ENCODE results near the gene NFIA.
A peak's percentile ranks its signal among the peaks of the same experiment; 100 is the strongest.

Gene NFIA

GRCh38 chr1:61453111-61453961, 371.0 kb downstream of the NFIA start:
- Histone ChIP-seq H2AFZ (ENCODE audit: low read length) (no peak overlapping the region), H3K23ac (ENCODE audit: low read depth, low read length, poor library complexity) (no peak overlapping the region), H3K4me3 (ENCODE audit: low read length in 2 of 2) (no peak overlapping the region), H3K4me2 (ENCODE audit: insufficient read depth, low read length, poor library complexity, severe bottlenecking) (no peak overlapping the region), H2BK12ac (ENCODE audit: low read length) (no peak overlapping the region), H3K27me3 (ENCODE audit: control insufficient read depth in 3 of 3, insufficient read depth in 3 of 3, low read depth in 1 of 3, low read length in 3 of 3) (peaks cover 0 to 16% (median 0%) of the 10 kb centered on the region in 3 experiments), H3K9me3 (replicated peaks in 1 of 2; ENCODE audit: control insufficient read depth in 2 of 2, insufficient read depth in 1 of 2, low read depth in 1 of 2, low read length in 2 of 2) (no peaks in the 10 kb centered on the region), H3K9ac (ENCODE audit: low read depth, low read length, poor library complexity) (no peak overlapping the region), H2BK5ac (ENCODE audit: low read length) (no peak overlapping the region), H3K4me1 (ENCODE audit: control insufficient read depth in 2 of 2, insufficient read depth in 1 of 2, low read depth in 1 of 2, low read length in 2 of 2) (peaks cover 0 to 7% of the 10 kb centered on the region in 2 donors), H3K14ac (ENCODE audit: low read length) (no peak overlapping the region), H4K8ac (ENCODE audit: low read depth, low read length) (no peak overlapping the region), H3K79me1 (ENCODE audit: low read depth, low read length) (no peaks in the 10 kb centered on the region), H3K4ac (ENCODE audit: low read length) (no peak overlapping the region), H2AK5ac (ENCODE audit: low read depth, low read length) (no peak overlapping the region), H3K18ac (ENCODE audit: low read length) (no peak overlapping the region), H2BK120ac (ENCODE audit: low read depth, low read length) (no peak overlapping the region), H4K91ac (ENCODE audit: low read depth, low read length, poor library complexity) (no peak overlapping the region), H2BK15ac (ENCODE audit: low read length) (no peak overlapping the region), H3K27ac (replicated peaks; ENCODE audit: low read length) (no peak overlapping the region), H3K36me3 (replicated peaks in 1 of 2; ENCODE audit: control insufficient read depth in 2 of 2, insufficient read depth in 2 of 2, low read length in 2 of 2) (no peaks in the 10 kb centered on the region)
- WGBS, 2 donors (ENCODE audit: extremely low coverage in 2 of 2, insufficient read length in 2 of 2, insufficient replicate concordance in 1 of 2), result no CpG with 5 or more reads among the region's 10 CpGs
- DNase-seq (ENCODE audit: low spot score), result peak; percentile 67

- Histone ChIP-seq H3K4me3 (ENCODE audit: low read length in 2 of 2) (no peak overlapping the region), H3K4me1 (ENCODE audit: control insufficient read depth in 2 of 2, insufficient read depth in 1 of 2, low read depth in 1 of 2, low read length in 2 of 2) (peaks cover 0 to 9% of the 10 kb centered on the region in 2 donors), H3K36me3 (replicated peaks in 1 of 2; ENCODE audit: control insufficient read depth in 2 of 2, insufficient read depth in 2 of 2, low read length in 2 of 2) (no peaks in the 10 kb centered on the region), H3K27me3 (ENCODE audit: control insufficient read depth in 3 of 3, insufficient read depth in 3 of 3, low read depth in 1 of 3, low read length in 3 of 3) (peaks cover 0 to 21% (median 0%) of the 10 kb centered on the region in 3 experiments), H2AK5ac (ENCODE audit: low read depth, low read length) (no peak overlapping the region), H2BK15ac (ENCODE audit: low read length) (no peak overlapping the region), H2BK12ac (ENCODE audit: low read length) (no peak overlapping the region), H3K79me1 (ENCODE audit: low read depth, low read length) (no peaks in the 10 kb centered on the region), H3K9ac (ENCODE audit: low read depth, low read length, poor library complexity) (no peak overlapping the region), H3K14ac (ENCODE audit: low read length) (no peak overlapping the region), H3K4me2 (ENCODE audit: insufficient read depth, low read length, poor library complexity, severe bottlenecking) (no peak overlapping the region), H4K8ac (ENCODE audit: low read depth, low read length) (no peak overlapping the region), H3K23ac (ENCODE audit: low read depth, low read length, poor library complexity) (no peak overlapping the region), H3K9me3 (replicated peaks in 1 of 2; ENCODE audit: control insufficient read depth in 2 of 2, insufficient read depth in 1 of 2, low read depth in 1 of 2, low read length in 2 of 2) (no peaks in the 10 kb centered on the region), H3K4ac (ENCODE audit: low read length) (no peak overlapping the region), H3K18ac (ENCODE audit: low read length) (no peak overlapping the region), H2BK5ac (ENCODE audit: low read length) (no peak overlapping the region), H3K27ac (replicated peaks; ENCODE audit: low read length) (no peak overlapping the region), H4K91ac (ENCODE audit: low read depth, low read length, poor library complexity) (no peak overlapping the region), H2BK120ac (ENCODE audit: low read depth, low read length) (no peak overlapping the region), H2AFZ (ENCODE audit: low read length) (no peak overlapping the region)
- WGBS, 2 donors (ENCODE audit: extremely low coverage in 2 of 2, insufficient read length in 2 of 2, insufficient replicate concordance in 1 of 2), result no CpG with 5 or more reads among the region's 7 CpGs
- no peak for DNase-seq (ENCODE audit: low spot score)
Measured at GRCh38 chr1:61455400-61455799, 373.0 kb downstream of the NFIA start.

GRCh38 chr1:61457526-61458040, 375.2 kb downstream of the NFIA start:
- H2AFZ ChIP-seq (ENCODE audit: low read length), result no peak overlapping the region
- H4K91ac ChIP-seq (ENCODE audit: low read depth, low read length, poor library complexity), result no peak overlapping the region
- no peak overlapping the region for H3K23ac ChIP-seq (ENCODE audit: low read depth, low read length, poor library complexity)
- H2BK15ac ChIP-seq (ENCODE audit: low read length), result no peak overlapping the region
- H3K27me3 ChIP-seq (ENCODE audit: control insufficient read depth in 3 of 3, insufficient read depth in 3 of 3, low read depth in 1 of 3, low read length in 3 of 3), result peaks cover 0 to 16% (median 0%) of the 10 kb centered on the region in 3 experiments
- H3K4ac ChIP-seq (ENCODE audit: low read length), result no peak overlapping the region
- H3K27ac ChIP-seq (replicated peaks; ENCODE audit: low read length), result no peak overlapping the region
- H3K79me1 ChIP-seq (ENCODE audit: low read depth, low read length), result no peaks in the 10 kb centered on the region
- H4K8ac ChIP-seq (ENCODE audit: low read depth, low read length), result no peak overlapping the region
- no peak overlapping the region for H3K4me3 ChIP-seq (ENCODE audit: low read length in 2 of 2)
- no peak overlapping the region for H3K14ac ChIP-seq (ENCODE audit: low read length)
- H3K9me3 ChIP-seq (replicated peaks in 1 of 2; ENCODE audit: control insufficient read depth in 2 of 2, insufficient read depth in 1 of 2, low read depth in 1 of 2, low read length in 2 of 2), result no peaks in the 10 kb centered on the region
- no peak overlapping the region for H3K18ac ChIP-seq (ENCODE audit: low read length)
- H2BK12ac ChIP-seq (ENCODE audit: low read length), result no peak overlapping the region
- no peak overlapping the region for H2BK120ac ChIP-seq (ENCODE audit: low read depth, low read length)
- WGBS, 2 donors (ENCODE audit: extremely low coverage in 2 of 2, insufficient read length in 2 of 2, insufficient replicate concordance in 1 of 2), result no CpG with 5 or more reads among the region's 5 CpGs
- H2BK5ac ChIP-seq (ENCODE audit: low read length), result no peak overlapping the region
- H2AK5ac ChIP-seq (ENCODE audit: low read depth, low read length), result no peak overlapping the region
- H3K4me1 ChIP-seq (ENCODE audit: control insufficient read depth in 2 of 2, insufficient read depth in 1 of 2, low read depth in 1 of 2, low read length in 2 of 2), result peaks cover 0 to 7% of the 10 kb centered on the region in 2 donors
- H3K4me2 ChIP-seq (ENCODE audit: insufficient read depth, low read length, poor library complexity, severe bottlenecking), result no peak overlapping the region
- DNase-seq (ENCODE audit: low spot score), result no peak
- no peak overlapping the region for H3K9ac ChIP-seq (ENCODE audit: low read depth, low read length, poor library complexity)
- no peaks in the 10 kb centered on the region for H3K36me3 ChIP-seq (replicated peaks in 1 of 2; ENCODE audit: control insufficient read depth in 2 of 2, insufficient read depth in 2 of 2, low read length in 2 of 2)

- no peak overlapping the region for H3K27ac ChIP-seq (replicated peaks; ENCODE audit: low read length)
- H3K4me1 ChIP-seq (ENCODE audit: control insufficient read depth in 2 of 2, insufficient read depth in 1 of 2, low read depth in 1 of 2, low read length in 2 of 2), result peaks cover 0 to 2% of the 10 kb centered on the region in 2 donors
- no peaks in the 10 kb centered on the region for H3K9me3 ChIP-seq (replicated peaks in 1 of 2; ENCODE audit: control insufficient read depth in 2 of 2, insufficient read depth in 1 of 2, low read depth in 1 of 2, low read length in 2 of 2)
- H2AFZ ChIP-seq (ENCODE audit: low read length), result no peak overlapping the region
- no peak overlapping the region for H3K4me3 ChIP-seq (ENCODE audit: low read length in 2 of 2)
- DNase-seq (ENCODE audit: low spot score), result no peak
- peak overlapping the region; percentile 44 for H3K18ac ChIP-seq (ENCODE audit: low read length)
- H2BK120ac ChIP-seq (ENCODE audit: low read depth, low read length), result no peak overlapping the region
- no peak overlapping the region for H2BK15ac ChIP-seq (ENCODE audit: low read length)
- H3K9ac ChIP-seq (ENCODE audit: low read depth, low read length, poor library complexity), result no peak overlapping the region
- H3K14ac ChIP-seq (ENCODE audit: low read length), result no peak overlapping the region
- H3K79me1 ChIP-seq (ENCODE audit: low read depth, low read length), result no peaks in the 10 kb centered on the region
- H3K36me3 ChIP-seq (replicated peaks in 1 of 2; ENCODE audit: control insufficient read depth in 2 of 2, insufficient read depth in 2 of 2, low read length in 2 of 2), result no peaks in the 10 kb centered on the region
- no CpG with 5 or more reads among the region's 12 CpGs for WGBS, 2 donors (ENCODE audit: extremely low coverage in 2 of 2, insufficient read length in 2 of 2, insufficient replicate concordance in 1 of 2)
- no peak overlapping the region for H2BK12ac ChIP-seq (ENCODE audit: low read length)
- H4K91ac ChIP-seq (ENCODE audit: low read depth, low read length, poor library complexity), result no peak overlapping the region
- peak overlapping the region; percentile 11 for H2AK5ac ChIP-seq (ENCODE audit: low read depth, low read length)
- H4K8ac ChIP-seq (ENCODE audit: low read depth, low read length), result no peak overlapping the region
- H2BK5ac ChIP-seq (ENCODE audit: low read length), result no peak overlapping the region
- no peak overlapping the region for H3K4ac ChIP-seq (ENCODE audit: low read length)
- peaks cover 0 to 13% (median 0%) of the 10 kb centered on the region in 3 experiments for H3K27me3 ChIP-seq (ENCODE audit: control insufficient read depth in 3 of 3, insufficient read depth in 3 of 3, low read depth in 1 of 3, low read length in 3 of 3)
- no peak overlapping the region for H3K23ac ChIP-seq (ENCODE audit: low read depth, low read length, poor library complexity)
- no peak overlapping the region for H3K4me2 ChIP-seq (ENCODE audit: insufficient read depth, low read length, poor library complexity, severe bottlenecking)
Measured at GRCh38 chr1:61459345-61459744, 377.0 kb downstream of the NFIA start.
